Left renal cortex interstitium (tissue), 4 donors: ENCODE results near the gene ALDH1B1. TPM values are rescaled to one million over a fixed set of nuclear protein-coding genes. Genes with fewer than 3 reads are reported as not detected.

ENCODE experiments used
- DNase-seq, 4 donors: peaks; one replicate each; pipeline ENCODE4 v3.0.0-alpha.2; 2013; ENCODE audit warnings: low read depth in 4 of 4, low spot score in 2 of 4, missing footprints in 1 of 4
- polyA plus RNA-seq, 4 donors: library from polyadenylated mRNA; unstranded; fragments of 120-200 nt; gene quantifications; one replicate each; pipeline ENCODE4 v1.2.1, GENCODE V29; 2013; ENCODE audit not compliant: insufficient read length in 4 of 4

The ALDH1B1 gene
- polyA plus RNA-seq = 10 to 100 TPM; 25.6 to 39.3 (median 36.1) TPM

DNA sequence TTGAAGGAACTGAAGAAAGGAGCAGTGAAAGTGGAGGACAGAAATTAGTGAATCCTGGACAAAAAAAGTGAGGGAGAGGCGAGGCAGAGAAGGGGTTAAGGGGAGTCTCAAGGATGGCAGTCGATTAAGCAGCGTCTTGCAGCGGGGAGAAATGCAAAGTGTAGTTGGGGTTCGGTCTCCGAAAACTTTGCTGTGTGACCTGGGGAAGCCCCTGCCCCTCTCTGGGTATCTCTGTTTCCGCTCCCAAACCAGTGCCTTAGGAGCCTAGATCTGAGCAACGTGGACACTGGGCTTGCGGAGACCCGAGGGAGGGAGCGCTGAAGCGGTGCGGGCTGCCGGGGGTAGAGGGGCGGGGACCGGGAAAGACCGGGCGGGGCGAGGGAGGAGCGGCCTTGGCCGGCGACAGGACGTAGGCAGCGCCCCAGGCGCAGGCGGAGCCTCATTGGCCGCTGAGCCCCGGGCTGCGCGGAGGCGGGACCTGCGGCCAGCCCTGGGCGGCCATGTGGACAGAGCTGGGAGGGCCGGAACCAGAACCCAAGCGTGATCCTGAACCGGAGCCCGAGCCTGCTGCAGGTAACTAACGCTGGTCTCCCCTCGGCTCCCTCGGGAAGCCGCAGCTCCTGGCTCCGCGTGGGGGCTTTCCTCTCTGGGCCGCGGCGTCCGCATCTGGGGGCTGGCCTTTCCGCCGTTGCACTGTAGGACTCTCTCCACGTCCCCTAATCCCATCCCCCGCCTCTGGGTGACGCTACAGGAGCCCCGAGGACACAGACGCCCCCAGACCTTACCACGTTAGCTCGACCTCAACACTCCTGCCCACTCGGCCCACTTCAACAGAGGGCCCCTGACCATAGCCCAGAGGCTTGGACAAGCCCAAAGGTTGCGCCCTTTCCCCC lies at the start of gene ALDH1B1:
TSS of gene ALDH1B1 (plus strand) at position 468 of the 893 bp plus-strand sequence. CDS start 3,047 bp downstream, outside the sequence.
- DNase-seq = peak; percentile 56 to 78 (median 66)

DNA sequence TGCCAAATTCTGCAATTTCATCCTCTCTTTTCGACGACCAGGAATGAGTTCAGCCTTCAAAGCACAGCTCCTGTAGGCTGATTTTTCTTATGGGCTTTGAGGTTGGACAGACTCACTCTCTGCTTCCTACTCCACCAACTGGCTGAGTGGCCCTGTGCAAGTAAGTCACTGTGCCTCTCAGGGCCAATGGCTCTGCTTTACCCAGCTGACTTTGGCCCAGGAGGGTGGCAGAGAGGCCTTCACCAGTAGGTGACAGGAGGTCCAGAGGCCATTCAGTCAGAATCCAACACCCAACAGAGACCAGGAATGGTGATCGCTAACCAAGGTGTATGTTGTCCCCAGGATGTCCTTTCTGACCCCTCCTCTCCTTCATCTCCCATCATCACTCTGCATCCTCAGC lies 49.5 kb upstream of the ALDH1B1 start:
- no peak for DNase-seq

DNA sequence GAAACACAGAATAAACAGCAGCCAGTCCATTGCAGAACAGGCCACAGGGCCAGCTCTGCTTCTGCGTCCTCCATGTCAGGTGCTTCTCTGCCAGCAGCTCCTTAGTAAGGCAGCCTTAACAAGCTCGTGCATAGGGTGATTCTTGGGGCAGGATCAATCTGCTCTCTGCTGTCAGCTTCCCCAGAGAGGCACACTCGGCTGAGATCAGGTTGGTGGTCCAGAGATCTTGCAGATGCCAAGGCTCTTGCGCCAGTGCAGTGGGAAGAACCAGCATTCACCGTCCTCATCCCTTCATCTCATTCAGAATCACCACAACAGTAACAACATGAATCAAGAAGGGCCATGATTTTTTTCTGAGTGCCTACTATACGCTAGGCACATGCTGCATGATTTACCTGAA lies 49.0 kb upstream of the ALDH1B1 start:
- no peak for DNase-seq

DNA sequence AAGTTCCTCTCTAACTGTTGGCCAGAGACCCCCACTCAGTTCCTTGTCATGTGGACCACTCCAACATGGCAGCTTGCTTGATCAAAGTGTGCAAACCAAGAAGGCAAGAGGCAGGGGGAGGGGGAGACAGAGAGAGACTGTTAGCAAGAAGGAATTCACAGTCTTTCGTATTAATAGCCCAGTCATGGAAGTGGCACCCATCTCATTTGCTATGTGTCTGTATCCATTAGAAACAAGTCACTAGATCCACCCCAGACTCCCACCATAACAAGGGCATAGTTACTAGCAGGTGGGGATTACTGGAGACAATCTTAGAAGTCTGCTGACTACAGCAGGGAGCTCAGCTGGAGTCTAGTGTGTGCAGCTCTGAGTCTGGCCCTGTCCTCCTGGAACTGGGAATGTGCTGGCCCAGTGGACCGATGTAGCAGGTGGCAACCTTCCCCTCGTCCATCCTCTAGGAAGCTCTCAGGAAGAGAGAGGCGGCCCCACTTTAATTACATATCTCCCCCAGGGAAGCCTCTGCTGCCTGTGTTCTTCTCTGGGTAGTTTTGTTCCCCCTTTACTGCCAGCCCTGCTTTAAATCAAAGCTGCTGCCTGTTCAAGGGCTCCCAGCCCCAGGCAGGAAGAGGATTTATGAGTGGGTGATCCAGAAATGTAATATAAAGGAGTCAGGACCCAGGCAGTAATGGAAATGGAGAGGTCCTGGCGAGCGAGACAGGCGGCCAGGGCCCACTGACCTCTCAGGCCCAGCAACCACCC lies 47.8 kb upstream of the ALDH1B1 start:
- DNase-seq = no peak

DNA sequence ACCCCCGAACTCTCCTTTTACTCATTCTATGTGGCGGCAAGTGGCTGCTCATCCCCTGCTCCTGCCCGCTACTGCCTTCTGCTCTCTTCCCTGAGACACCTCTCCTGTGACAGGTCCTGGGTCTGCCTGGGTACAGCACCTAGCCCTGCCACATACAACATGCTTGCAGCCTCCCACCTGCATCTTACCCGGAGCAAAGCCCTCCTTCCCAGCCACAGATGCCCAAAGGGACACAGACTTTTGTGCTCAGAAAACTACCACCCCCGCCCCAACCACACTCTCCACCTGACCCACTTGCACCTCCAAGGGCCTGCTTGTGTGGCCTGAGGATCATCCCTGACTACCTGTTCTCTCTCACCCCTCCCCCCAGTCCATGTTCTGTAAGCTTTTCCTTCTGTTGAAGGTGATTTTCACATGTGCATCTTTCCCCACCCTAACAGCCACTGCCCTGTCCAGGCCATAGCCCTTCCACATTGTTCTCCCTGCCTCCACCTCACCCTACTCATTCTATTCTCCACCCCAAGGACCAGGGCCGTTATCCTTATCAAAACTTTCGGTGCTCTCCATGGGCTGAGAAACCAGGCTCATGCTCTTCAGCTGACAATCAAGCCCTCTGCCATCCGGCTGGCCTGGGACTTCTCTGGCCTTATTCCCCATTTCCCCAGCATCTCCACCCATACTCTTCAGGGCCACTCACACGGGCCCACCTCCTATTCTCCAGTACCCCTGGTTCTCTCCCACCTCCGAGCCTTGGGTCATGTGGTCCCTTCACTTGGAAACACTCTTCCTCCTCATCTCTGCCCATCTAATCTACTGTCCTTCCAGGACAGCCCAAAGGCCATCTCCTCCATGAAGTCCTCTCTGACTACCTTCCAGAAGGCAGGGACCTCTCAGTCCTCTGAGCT lies 46.4 kb upstream of the ALDH1B1 start:
- DNase-seq = no peak

DNA sequence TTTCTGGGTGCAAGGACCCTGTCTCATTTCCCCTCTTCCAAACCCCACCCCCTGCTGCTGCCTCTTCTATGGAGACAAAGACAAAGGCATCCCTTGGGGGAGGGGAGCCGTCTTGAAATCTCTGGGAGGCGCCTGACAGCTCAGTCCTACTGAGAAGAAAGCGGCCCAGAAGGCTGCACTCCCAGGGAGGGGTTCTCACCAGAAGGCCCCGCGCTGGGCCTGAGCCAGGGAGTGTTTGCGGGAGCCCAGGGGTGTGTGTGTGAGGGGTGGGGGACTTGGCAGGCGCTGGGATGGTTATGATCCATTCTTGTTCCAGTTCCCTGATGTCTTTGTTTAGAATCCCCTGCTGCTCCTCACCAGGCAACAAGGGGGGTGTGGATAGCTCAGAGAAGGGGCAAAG lies 45.7 kb upstream of the ALDH1B1 start:
- no peak for DNase-seq

DNA sequence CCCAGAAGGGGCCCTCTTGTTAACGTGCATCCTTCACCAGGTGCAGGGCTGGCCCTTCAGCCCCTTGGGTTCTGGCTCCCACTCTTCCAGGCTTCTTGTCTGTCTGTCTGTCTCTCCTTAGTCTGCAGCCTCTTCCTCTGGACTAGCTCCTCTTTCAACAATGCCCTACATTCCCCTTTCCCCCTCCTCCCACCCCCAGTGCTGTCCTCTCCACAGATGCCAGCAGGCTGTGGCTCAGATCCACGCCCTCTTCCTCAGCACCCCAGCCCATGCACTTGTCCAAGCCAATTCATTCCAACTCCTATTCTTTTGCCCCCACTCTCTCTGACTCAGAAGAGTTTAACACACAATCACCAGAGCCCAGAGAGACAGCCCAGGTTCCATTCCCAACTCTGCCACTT lies 45.2 kb upstream of the ALDH1B1 start:
- DNase-seq = no peak

DNA sequence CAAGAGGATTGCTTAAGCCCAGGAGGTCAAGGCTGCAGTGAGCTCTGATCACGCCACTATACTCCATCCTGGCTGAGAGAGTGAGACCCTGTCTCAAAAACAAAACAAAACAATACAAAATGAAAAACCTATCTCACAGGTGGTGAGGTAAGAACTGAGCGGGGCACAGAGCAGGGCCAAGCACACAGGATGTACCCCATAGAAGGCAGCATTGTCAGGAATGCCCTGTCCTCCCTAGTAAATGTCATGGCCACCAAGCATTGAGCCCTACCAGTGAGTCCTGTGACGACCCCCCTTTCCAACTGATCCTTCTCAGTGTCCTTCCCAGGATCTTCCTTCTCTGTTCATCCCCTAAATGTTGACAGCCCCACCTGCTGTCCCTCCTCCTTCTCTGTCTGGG lies 44.6 kb upstream of the ALDH1B1 start:
- no peak for DNase-seq

DNA sequence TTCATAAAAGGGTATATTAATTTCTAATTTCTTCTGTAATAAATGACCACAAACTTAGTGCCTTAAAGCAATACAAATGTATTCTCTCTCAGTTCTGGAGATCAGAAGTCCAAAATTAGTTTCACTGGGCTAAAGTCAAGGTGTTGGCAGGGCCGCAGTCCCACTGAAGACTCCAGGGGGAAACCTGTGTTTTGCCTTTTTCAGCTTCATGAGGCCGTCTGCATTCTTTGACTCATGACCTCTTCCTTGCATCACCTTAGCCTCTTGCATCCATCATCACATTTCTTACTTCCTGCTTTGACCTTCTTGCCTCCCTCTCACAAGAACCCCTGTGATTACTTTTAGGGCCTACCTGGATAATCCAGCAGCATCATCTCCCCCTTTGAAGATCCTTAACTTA lies 42.0 kb upstream of the ALDH1B1 start:
- DNase-seq = no peak

DNA sequence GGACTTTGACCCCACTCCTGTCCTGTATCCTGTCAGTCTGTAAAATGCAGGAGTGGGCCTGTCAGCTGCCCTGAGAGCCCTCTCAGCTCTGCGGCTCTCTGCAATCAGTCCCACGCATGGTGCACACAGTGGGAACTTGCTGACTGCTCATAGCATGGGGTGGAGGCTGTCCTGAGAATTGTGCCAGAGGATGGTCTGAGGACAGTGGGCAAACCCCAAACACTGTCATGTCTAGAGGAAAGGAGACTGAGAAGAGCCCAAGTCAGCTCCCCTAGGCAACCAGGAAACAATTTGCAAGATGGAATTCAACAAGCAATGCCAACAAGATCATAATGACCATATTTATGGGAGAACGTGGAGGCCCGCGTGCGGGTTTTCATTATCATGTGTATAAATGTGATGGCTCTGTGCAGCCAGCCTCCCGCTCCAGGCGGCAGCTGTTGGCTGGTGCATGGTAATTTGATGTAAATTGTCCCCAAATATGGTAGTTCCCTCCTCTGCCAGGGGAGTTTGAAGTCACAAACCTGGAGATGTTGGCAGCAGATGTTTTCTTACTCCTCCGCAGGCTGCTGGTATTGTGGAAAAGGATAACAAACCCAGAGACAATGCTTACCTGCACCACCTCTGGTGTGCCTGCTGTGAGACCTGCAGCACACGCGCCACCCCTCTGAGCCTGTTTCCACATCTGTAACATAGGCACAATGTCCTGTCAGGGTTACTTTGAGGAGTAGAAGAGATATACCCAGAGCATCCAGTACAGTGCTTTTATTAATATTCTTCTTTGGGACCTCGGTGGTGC lies 39.8 kb upstream of the ALDH1B1 start:
- no peak for DNase-seq

DNA sequence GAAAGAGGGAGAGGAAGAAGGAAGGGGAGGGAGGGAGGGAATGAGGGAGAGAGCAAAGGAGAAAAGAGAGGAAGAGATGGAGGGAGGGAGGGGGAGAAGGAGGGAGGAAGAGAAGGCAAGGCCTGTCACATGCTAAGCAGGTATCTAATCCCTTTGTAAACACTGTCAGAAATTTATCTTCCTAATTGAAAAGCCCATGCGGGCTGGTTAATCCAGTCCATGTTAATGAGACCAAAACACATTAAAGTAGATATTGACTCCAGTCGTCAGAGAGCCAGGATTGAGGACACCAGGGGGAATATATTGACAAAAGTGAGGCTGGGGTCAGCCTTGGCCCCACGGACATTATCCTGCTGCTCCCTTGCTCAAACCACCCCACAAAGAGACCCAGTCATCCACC lies 37.4 kb upstream of the ALDH1B1 start:
- no peak for DNase-seq

DNA sequence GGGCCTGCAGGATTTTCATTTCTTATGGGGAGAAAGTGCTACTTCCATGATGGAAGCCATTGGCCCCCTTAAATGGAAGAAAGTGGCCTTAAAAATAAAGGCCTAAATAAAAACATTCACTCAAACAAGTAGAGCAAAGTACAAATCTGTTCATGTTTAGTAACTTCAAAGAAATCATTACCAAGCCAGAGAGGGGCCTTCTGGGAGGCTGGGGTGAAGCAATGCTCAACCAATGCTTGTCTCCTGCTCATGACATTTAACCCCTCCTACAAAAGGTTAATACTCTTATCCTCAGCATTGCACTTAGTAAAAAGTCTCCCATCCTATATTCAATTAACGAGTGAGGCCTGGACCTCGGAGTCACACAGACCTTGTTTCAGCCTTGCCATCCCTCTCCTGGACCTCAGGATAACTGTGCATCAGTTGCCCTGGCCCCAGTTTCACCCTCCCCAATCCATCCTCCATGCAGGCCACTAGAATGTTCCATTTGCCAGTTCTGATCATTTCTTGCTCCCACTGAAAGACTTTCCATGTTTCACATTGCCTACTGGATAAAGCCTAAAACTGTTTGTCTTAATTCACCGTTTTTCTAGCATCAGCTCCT lies 36.9 kb upstream of the ALDH1B1 start:
- no peak for DNase-seq

DNA sequence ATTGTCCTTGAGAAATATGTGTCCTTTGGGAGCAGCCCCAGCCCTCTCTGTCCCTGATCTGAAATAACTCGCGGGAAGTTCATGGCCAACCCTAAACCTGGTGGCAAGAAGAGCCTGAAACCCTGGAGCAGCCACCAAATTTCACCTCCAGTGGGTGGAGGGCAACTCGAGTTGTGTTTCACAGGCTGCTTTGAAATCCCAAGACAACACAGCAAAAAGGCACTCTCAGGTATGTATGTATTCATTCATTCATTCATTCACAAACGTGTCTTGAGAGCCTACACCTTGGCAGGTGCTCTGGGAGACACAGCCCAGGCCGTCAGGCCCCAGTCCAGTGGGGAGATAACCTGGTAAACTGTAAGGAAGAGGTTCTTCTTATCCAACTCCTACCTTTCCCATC lies 35.7 kb upstream of the ALDH1B1 start:
- no peak for DNase-seq

DNA sequence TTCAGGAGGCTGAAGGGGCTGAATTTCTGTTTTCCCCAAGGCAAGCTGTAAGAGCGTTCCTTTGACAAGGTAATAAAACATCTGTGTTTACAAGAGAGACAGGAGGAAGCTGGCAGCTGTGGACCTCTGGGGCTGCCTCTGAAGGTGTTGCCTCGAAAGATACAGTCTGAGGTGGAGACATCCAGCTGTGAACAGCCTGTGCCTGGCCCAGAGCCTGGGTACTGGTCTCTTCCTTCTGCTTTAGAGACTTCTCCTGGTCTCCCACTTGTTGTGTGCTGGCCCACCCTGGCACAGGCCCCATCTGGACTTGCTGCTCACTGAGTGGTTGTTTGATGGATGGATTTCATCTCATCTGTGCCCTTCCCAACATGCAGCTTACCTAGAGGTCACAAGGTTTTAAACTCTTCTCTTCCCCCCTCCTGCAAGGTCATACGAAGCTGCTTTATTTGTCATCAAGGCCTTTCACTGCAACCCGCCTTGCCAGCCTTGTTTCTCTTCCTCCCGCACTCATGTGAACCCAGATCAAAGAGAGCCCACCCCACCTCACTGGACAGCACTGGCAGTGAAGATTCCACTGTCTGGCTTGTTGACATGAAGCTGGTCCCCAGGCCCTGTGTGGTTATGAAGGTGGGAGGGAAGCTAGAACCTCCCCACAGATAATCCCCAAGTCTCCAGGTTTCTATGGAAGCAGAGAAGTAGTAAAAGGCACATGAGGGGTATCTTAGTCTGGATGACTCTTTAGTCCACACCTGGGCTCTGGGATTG lies 35.0 kb upstream of the ALDH1B1 start:
- no peak for DNase-seq

DNA sequence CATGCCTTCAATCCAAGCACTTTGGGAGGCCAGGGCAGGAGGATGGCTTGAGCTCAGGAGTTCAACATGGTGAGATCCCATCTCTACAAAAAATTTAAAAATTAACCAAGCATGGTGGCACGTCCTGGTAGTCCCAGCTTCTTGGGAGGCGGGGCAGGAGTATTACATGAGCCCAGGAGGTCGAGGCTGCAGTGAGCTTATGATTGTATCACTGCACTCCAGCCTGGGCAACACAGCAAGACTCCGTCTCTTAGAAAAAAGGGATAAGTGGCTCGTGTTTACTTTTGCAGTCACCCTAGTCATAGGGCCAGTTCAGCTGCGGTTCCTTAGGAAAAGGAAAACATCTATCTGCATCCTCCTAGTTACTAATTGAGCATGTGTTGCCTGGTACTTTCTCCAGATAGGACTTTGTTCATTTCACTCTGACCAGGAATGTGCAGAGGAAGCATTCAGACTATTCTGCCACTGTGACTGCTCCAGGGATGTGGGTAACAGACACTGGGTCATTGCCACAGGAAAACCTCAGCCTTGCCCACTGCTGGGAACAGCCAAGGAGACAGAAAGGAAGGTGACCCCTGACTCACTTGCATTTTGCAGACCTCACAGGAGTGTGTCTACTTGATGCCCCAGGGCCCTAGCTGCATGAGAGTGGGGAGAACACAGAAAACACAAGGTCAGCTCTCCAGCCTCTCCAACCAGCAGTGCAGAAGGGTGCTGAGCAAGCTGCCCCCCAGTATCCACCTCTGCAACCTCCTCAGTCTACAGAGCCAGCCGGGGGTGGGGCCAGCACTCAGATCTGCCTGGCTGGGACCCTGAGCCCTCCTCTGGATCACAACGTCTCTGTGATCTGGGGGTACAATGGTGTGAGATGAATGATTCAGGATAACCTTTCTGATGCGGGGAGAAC lies 33.9 kb upstream of the ALDH1B1 start:
- no peak for DNase-seq

DNA sequence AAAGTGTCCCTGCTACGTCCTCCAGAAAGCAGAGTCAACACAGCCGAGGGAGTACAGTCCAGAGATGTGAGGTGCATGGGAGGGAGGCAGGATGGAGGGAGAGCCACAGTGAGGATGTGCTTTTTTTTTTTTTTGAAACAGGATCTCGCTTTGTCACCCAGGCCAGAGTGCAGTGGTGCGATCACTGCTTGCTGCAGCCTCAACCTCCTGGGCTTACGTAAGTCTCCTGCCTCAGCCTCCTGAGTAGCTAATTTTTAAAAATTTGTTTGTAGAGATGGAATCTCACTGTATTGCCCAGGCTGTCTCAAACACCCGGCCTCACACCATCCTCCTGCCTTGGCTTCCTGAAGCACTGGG lies 33.2 kb upstream of the ALDH1B1 start:
- DNase-seq = no peak

DNA sequence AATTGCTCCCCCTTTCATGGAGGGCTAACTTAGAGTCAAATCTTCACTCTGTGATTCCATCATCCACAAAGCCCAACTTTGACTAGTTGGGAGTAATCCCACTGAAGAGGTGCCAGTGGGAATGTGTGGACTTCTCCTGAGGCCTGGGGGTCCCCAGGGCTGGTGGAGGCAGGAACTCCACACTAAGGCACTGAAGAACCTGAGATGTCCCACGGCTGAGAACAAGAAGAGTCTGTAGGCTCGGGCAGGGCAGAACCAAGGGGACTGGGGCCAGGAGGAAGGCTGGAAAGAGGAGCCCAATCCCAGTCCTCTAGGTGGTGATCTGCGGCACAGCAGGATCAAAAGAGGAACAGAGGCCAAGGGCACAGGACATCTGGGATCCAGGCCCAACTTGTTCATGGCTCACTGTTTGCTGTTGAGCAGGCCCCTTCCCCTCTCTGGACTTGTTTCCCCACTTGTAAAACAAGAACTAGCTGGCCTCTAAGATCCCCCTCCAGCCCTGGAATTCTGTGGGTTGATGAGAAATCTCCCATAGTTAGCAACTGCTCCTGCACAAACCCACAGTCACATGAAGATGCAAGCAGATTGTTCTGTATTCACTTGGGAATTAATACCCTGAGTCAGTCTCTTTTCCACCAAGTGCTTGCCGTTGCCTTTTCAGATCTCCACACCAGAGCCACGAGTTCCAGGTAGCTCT lies 32.7 kb upstream of the ALDH1B1 start:
- DNase-seq = no peak
